ENCODE results near the gene KIAA0825.

- TF ChIP-seq GATA2 (IDR thresholded peaks at IDR 0.05; ENCODE audit: low read depth, low read length), result no peak
- no peak for TF ChIP-seq GATA3 (IDR thresholded peaks at IDR 0.05; ENCODE audit: low read depth, low read length)
Measured at GRCh38 chr5:94191604-94192003, 426.8 kb downstream of the KIAA0825 start.
